GM19324 (cell line): ENCODE data around the gene TALDO1.

Experiments used
- ATAC-seq: cut with Tn5 transposase; IDR thresholded peaks from one replicate; pipeline ENCODE4 v1.9.1; 2021; ENCODE audit warnings: mild to moderate bottlenecking, moderate library complexity; ENCODE audit not compliant: unreplicated experiment, low FRiP score

The TALDO1 gene

GRCh38 chr11:778976-779954, 32.0 kb downstream of the TALDO1 start:
- no peak for ATAC-seq

GRCh38 chr11:779955-780532, 32.8 kb downstream of the TALDO1 start:
- ATAC-seq: no peak

GRCh38 chr11:782264-783174, 35.3 kb downstream of the TALDO1 start:
- no peak for ATAC-seq

GRCh38 chr11:783581-784015, 36.3 kb downstream of the TALDO1 start:
- ATAC-seq: no peak

- no peak for ATAC-seq
These were observed 39.2 kb downstream of the TALDO1 start for GRCh38 chr11:786235-787083.

GRCh38 chr11:787084-787675, 39.9 kb downstream of the TALDO1 start:
- ATAC-seq: no peak

GRCh38 chr11:788009-788640, 40.9 kb downstream of the TALDO1 start:
- ATAC-seq: no peak

- no peak for ATAC-seq
These were observed 42.0 kb downstream of the TALDO1 start for GRCh38 chr11:788953-789940.

- no peak for ATAC-seq
These were observed 42.7 kb downstream of the TALDO1 start, which contains the start of gene CEND1 for GRCh38 chr11:789943-790342. TSS of gene CEND1 (minus strand) at chr11:790090. CDS start at chr11:788576, 1,514 bp downstream.

GRCh38 chr11:790721-791564, 43.7 kb downstream of the TALDO1 start:
- no peak for ATAC-seq

- ATAC-seq: no peak
These were observed 44.6 kb downstream of the TALDO1 start for GRCh38 chr11:791658-792534.

GRCh38 chr11:792535-792821, 45.2 kb downstream of the TALDO1 start:
- ATAC-seq: no peak

GRCh38 chr11:792873-793272, 45.6 kb downstream of the TALDO1 start:
- ATAC-seq: no peak

- no peak for ATAC-seq
These were observed 46.3 kb downstream of the TALDO1 start for GRCh38 chr11:793556-793955.

GRCh38 chr11:794013-794765, 46.9 kb downstream of the TALDO1 start:
- ATAC-seq: no peak
